ENCODE data around the gene ZNF200.

DNA sequence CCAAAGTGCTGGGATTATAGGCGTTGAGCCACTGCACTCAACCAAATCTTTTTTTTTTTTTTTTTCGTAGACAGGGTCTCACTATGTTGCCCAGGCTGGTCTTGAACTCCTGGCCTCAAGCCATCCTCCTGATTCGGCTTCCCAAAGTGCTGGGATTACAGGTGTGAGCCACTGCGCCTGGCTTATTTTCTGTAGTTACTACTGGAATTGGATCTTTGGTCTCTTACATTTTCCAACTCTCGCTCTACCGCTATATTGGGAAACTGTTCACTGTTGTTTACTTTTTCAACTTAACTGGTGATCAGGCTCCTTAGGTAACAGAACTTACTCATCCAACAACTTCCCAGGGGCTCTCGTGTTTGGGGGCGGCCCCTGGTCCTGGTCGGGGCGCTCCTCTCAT, 14.1 kb downstream of the ZNF200 start:
- TF ChIP-seq, protein P1, sequence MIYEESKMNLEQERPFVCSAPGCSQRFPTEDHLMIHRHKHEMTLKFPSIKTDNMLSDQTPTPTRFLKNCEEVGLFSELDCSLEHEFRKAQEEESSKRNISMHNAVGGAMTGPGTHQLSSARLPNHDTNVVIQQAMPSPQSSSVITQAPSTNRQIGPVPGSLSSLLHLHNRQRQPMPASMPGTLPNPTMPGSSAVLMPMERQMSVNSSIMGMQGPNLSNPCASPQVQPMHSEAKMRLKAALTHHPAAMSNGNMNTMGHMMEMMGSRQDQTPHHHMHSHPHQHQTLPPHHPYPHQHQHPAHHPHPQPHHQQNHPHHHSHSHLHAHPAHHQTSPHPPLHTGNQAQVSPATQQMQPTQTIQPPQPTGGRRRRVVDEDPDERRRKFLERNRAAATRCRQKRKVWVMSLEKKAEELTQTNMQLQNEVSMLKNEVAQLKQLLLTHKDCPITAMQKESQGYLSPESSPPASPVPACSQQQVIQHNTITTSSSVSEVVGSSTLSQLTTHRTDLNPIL (CRISPR knock-in tag; IDR thresholded peaks at IDR 0.05; ENCODE audit: low read depth): no peak
- TF ChIP-seq CSRNP3 (CRISPR knock-in tag; IDR thresholded peaks at IDR 0.05): no peak
- TF ChIP-seq TOX (CRISPR knock-in tag; IDR thresholded peaks at IDR 0.05; ENCODE audit: borderline replicate concordance): no peak
- TF ChIP-seq POU6F1 (CRISPR knock-in tag; IDR thresholded peaks at IDR 0.05; ENCODE audit: borderline replicate concordance, low read depth): no peak
- no peak for TF ChIP-seq SNAI2 (CRISPR knock-in tag; IDR thresholded peaks at IDR 0.05)
- TF ChIP-seq PPARA (CRISPR knock-in tag; IDR thresholded peaks at IDR 0.05; ENCODE audit: borderline replicate concordance): no peak
- no peak for TF ChIP-seq ZFP30 (CRISPR knock-in tag; IDR thresholded peaks at IDR 0.05)
- TF ChIP-seq ARNTL (CRISPR knock-in tag; IDR thresholded peaks at IDR 0.05; ENCODE audit: borderline replicate concordance, low read depth): no peak
- no peak for TF ChIP-seq PATZ1 (CRISPR knock-in tag; IDR thresholded peaks at IDR 0.05; ENCODE audit: borderline replicate concordance)
- no peak for TF ChIP-seq ESRRG (CRISPR knock-in tag; IDR thresholded peaks at IDR 0.05)
- no peak for TF ChIP-seq ZFP3 (CRISPR knock-in tag; IDR thresholded peaks at IDR 0.05)
- no peak for TF ChIP-seq ZC3H10 (CRISPR knock-in tag; IDR thresholded peaks at IDR 0.05)
- TF ChIP-seq RARB (CRISPR knock-in tag; IDR thresholded peaks at IDR 0.05): no peak
- TF ChIP-seq BACH2 (CRISPR knock-in tag; IDR thresholded peaks at IDR 0.05; ENCODE audit: borderline replicate concordance): no peak

Data from SK-N-SH treated with all-trans-retinoic acid at 6 μM for 48 hours (cell line).